ENCODE results near the gene FSHB. TPM values are rescaled to one million over a fixed set of nuclear protein-coding genes. Genes with fewer than 3 reads are reported as not detected.

FSHB gene
- polyA plus RNA-seq, 1 donor from 2014 or later: not detected

GRCh38 chr11:30206249-30206996 is 24.4 kb upstream of the FSHB start:
- no peaks in the 10 kb centered on the region for H3K27me3 ChIP-seq (ENCODE audit: insufficient read depth, low read depth, low read length)
- H3K9me3 ChIP-seq (ENCODE audit: low read length): no peaks in the 10 kb centered on the region
- no peaks in the 10 kb centered on the region for H3F3A ChIP-seq (ENCODE audit: insufficient read depth, low read length, poor library complexity, severe bottlenecking)
- H3K4me3 ChIP-seq (ENCODE audit: low read length): no peak overlapping the region
- no peak for TF ChIP-seq TAF1 (IDR thresholded peaks at IDR 0.05; ENCODE audit: low read depth)
- no peak for TF ChIP-seq EP300 (conservative IDR thresholded peaks at IDR 0.05; ENCODE audit: poor library complexity, severe bottlenecking)
- TF ChIP-seq, protein P1, sequence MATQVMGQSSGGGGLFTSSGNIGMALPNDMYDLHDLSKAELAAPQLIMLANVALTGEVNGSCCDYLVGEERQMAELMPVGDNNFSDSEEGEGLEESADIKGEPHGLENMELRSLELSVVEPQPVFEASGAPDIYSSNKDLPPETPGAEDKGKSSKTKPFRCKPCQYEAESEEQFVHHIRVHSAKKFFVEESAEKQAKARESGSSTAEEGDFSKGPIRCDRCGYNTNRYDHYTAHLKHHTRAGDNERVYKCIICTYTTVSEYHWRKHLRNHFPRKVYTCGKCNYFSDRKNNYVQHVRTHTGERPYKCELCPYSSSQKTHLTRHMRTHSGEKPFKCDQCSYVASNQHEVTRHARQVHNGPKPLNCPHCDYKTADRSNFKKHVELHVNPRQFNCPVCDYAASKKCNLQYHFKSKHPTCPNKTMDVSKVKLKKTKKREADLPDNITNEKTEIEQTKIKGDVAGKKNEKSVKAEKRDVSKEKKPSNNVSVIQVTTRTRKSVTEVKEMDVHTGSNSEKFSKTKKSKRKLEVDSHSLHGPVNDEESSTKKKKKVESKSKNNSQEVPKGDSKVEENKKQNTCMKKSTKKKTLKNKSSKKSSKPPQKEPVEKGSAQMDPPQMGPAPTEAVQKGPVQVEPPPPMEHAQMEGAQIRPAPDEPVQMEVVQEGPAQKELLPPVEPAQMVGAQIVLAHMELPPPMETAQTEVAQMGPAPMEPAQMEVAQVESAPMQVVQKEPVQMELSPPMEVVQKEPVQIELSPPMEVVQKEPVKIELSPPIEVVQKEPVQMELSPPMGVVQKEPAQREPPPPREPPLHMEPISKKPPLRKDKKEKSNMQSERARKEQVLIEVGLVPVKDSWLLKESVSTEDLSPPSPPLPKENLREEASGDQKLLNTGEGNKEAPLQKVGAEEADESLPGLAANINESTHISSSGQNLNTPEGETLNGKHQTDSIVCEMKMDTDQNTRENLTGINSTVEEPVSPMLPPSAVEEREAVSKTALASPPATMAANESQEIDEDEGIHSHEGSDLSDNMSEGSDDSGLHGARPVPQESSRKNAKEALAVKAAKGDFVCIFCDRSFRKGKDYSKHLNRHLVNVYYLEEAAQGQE (IDR thresholded peaks at IDR 0.05; ENCODE audit: borderline replicate concordance): no peak
- TF ChIP-seq, protein P2, sequence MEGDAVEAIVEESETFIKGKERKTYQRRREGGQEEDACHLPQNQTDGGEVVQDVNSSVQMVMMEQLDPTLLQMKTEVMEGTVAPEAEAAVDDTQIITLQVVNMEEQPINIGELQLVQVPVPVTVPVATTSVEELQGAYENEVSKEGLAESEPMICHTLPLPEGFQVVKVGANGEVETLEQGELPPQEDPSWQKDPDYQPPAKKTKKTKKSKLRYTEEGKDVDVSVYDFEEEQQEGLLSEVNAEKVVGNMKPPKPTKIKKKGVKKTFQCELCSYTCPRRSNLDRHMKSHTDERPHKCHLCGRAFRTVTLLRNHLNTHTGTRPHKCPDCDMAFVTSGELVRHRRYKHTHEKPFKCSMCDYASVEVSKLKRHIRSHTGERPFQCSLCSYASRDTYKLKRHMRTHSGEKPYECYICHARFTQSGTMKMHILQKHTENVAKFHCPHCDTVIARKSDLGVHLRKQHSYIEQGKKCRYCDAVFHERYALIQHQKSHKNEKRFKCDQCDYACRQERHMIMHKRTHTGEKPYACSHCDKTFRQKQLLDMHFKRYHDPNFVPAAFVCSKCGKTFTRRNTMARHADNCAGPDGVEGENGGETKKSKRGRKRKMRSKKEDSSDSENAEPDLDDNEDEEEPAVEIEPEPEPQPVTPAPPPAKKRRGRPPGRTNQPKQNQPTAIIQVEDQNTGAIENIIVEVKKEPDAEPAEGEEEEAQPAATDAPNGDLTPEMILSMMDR (IDR thresholded peaks at IDR 0.05; ENCODE audit: poor library complexity, severe bottlenecking): no peak
- no peak for TF ChIP-seq POLR2AphosphoS5 (IDR thresholded peaks at IDR 0.05)
- TF ChIP-seq EZH2 (IDR thresholded peaks at IDR 0.05; ENCODE audit: borderline replicate concordance, insufficient read depth, low read length, poor library complexity, severe bottlenecking): no peak
- no peak for TF ChIP-seq MXI1 (conservative IDR thresholded peaks at IDR 0.05; ENCODE audit: poor library complexity, severe bottlenecking)
- TF ChIP-seq RAD21 (conservative IDR thresholded peaks at IDR 0.05): no peak
- no peak for TF ChIP-seq SMC3 (conservative IDR thresholded peaks at IDR 0.05; ENCODE audit: poor library complexity)
- H3K36me3 ChIP-seq (ENCODE audit: insufficient read depth, low read length): no peaks in the 10 kb centered on the region
- H3K27ac ChIP-seq (ENCODE audit: low read length): no peak overlapping the region
- H3K4me2 ChIP-seq (ENCODE audit: low read length): no peak overlapping the region
- H3K9ac ChIP-seq (ENCODE audit: low read length): no peak overlapping the region
- no peaks in the 10 kb centered on the region for H3K79me2 ChIP-seq (replicated peaks; ENCODE audit: insufficient read depth, low read length)
- no peaks in the 10 kb centered on the region for H4K20me1 ChIP-seq (ENCODE audit: insufficient read depth)
- no peak overlapping the region for H2AFZ ChIP-seq (ENCODE audit: low read depth, low read length)
- no peaks in the 10 kb centered on the region for H3K9me2 ChIP-seq (ENCODE audit: insufficient read depth, low read length)

DNA sequence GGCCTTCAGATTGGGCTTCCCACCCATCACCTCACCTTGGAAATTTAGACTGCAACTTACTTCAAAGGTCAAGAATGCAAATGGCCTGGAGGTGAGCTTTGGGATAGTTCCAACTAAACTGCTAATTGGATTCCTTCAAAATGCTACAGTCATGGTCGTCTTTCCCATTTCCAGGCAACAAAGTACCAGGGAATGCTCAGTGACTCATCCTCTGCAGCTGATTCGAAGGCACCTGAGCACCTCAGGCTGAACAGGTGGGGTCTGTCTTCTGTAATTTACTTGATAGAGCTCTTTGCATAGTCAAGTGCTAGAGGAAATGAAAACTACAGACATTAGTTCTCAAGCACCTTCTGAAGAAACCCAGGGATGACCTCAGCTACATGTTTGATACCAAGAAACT is 20.5 kb upstream of the FSHB start:
- H3K4me2 ChIP-seq (ENCODE audit: low read length): no peak overlapping the region
- H2AFZ ChIP-seq (ENCODE audit: low read depth, low read length): no peak overlapping the region
- H3K27me3 ChIP-seq (ENCODE audit: insufficient read depth, low read depth, low read length): no peaks in the 10 kb centered on the region
- no peaks in the 10 kb centered on the region for H3K9me3 ChIP-seq (ENCODE audit: low read length)
- H3K79me2 ChIP-seq (replicated peaks; ENCODE audit: insufficient read depth, low read length): no peaks in the 10 kb centered on the region
- H3K9ac ChIP-seq (ENCODE audit: low read length): no peak overlapping the region
- no peaks in the 10 kb centered on the region for H3K9me2 ChIP-seq (ENCODE audit: insufficient read depth, low read length)
- no peaks in the 10 kb centered on the region for H4K20me1 ChIP-seq (ENCODE audit: insufficient read depth)
- TF ChIP-seq POLR2AphosphoS5 (IDR thresholded peaks at IDR 0.05): no peak
- no peak for TF ChIP-seq TAF1 (IDR thresholded peaks at IDR 0.05; ENCODE audit: low read depth)
- TF ChIP-seq SMC3 (conservative IDR thresholded peaks at IDR 0.05; ENCODE audit: poor library complexity): no peak
- no peak for TF ChIP-seq RAD21 (conservative IDR thresholded peaks at IDR 0.05)
- TF ChIP-seq EP300 (conservative IDR thresholded peaks at IDR 0.05; ENCODE audit: poor library complexity, severe bottlenecking): no peak
- TF ChIP-seq, protein P2 (IDR thresholded peaks at IDR 0.05; ENCODE audit: poor library complexity, severe bottlenecking): no peak
- TF ChIP-seq EZH2 (IDR thresholded peaks at IDR 0.05; ENCODE audit: borderline replicate concordance, insufficient read depth, low read length, poor library complexity, severe bottlenecking): no peak
- TF ChIP-seq MXI1 (conservative IDR thresholded peaks at IDR 0.05; ENCODE audit: poor library complexity, severe bottlenecking): no peak
- TF ChIP-seq, protein P1 (IDR thresholded peaks at IDR 0.05; ENCODE audit: borderline replicate concordance): no peak
- H3F3A ChIP-seq (ENCODE audit: insufficient read depth, low read length, poor library complexity, severe bottlenecking): no peaks in the 10 kb centered on the region
- no peak overlapping the region for H3K27ac ChIP-seq (ENCODE audit: low read length)
- H3K4me3 ChIP-seq (ENCODE audit: low read length): no peak overlapping the region
- H3K36me3 ChIP-seq (ENCODE audit: insufficient read depth, low read length): no peaks in the 10 kb centered on the region

Measured in neural cell (in vitro differentiated cells).